Posterior cingulate gyrus (tissue), 11 donors: Measurements from ENCODE around the gene SLC25A21.
A peak's percentile ranks its signal among the peaks of the same experiment; 100 is the strongest.

ENCODE experiments used
- DNase-seq, 10 donors: peaks; one replicate each; pipeline versions ENCODE4 v3.0.0 to v3.0.0-alpha.2; 2020 to 2021; ENCODE audit warnings: mixed read lengths in 3 of 10
- intact Hi-C: fragments of 100-400 bp; cut with DNase I; formaldehyde crosslinking; loops from one replicate; pipeline ENCODE4 v1.15.1; 2023

Gene SLC25A21

GRCh38 chr14:37054144-37054543 lies 118.3 kb downstream of the SLC25A21 start:
- intact Hi-C loops, result no loop called here
- no peak for DNase-seq

GRCh38 chr14:37051680-37052079 lies 120.7 kb downstream of the SLC25A21 start:
- DNase-seq, result no peak
- intact Hi-C loops, result no loop called here

GRCh38 chr14:37051153-37051552 lies 121.3 kb downstream of the SLC25A21 start:
- intact Hi-C loops, result no loop called here
- no peak for DNase-seq

- no peak for DNase-seq
- intact Hi-C loops, result no loop called here
These were observed 123.7 kb downstream of the SLC25A21 start for GRCh38 chr14:37048666-37049071.

- intact Hi-C loops, result no loop called here
- DNase-seq, result no peak
These were observed 124.4 kb downstream of the SLC25A21 start for GRCh38 chr14:37047996-37048395.

GRCh38 chr14:37047226-37047625 lies 125.2 kb downstream of the SLC25A21 start:
- intact Hi-C loops, result no loop called here

GRCh38 chr14:37046815-37047214 lies 125.6 kb downstream of the SLC25A21 start:
- DNase-seq, result no peak
- intact Hi-C loops, result no loop called here

More at GRCh38 chr14:37047226-37047625, 125.2 kb downstream of the SLC25A21 start:
- DNase-seq, result no peak

- DNase-seq, result no peak
These were observed 126.9 kb downstream of the SLC25A21 start for GRCh38 chr14:37045340-37046061.

GRCh38 chr14:37037636-37038387 lies 134.6 kb downstream of the SLC25A21 start:
- intact Hi-C loops, result no loop called here
- DNase-seq, result no peak

More at GRCh38 chr14:37045340-37046061, 126.9 kb downstream of the SLC25A21 start:
- intact Hi-C loops, result no loop called here

GRCh38 chr14:37036669-37037341 lies 135.6 kb downstream of the SLC25A21 start:
- intact Hi-C loops, result no loop called here
- peak in 1 of 10 donors; percentile 59 for DNase-seq

GRCh38 chr14:37035401-37035800 lies 137.0 kb downstream of the SLC25A21 start:
- DNase-seq, result no peak
- intact Hi-C loops, result no loop called here

GRCh38 chr14:37034410-37035285 lies 137.8 kb downstream of the SLC25A21 start:
- DNase-seq, result peak in 1 of 10 donors; percentile 76
- intact Hi-C loops, result no loop called here

- intact Hi-C loops, result no loop called here
- DNase-seq, result no peak
These were observed 139.5 kb downstream of the SLC25A21 start for GRCh38 chr14:37032863-37033262.

- intact Hi-C loops, result no loop called here
- DNase-seq, result no peak
These were observed 145.1 kb downstream of the SLC25A21 start for GRCh38 chr14:37027188-37027824.

GRCh38 chr14:37023875-37024565 lies 148.4 kb downstream of the SLC25A21 start:
- intact Hi-C loops, result loop anchor here (2.0 kb wide), 1 partner anchor 127 kb away; no protein-coding TSS in a partner anchor

GRCh38 chr14:37021390-37021789 lies 151.0 kb downstream of the SLC25A21 start:
- DNase-seq, result no peak
- intact Hi-C loops, result no loop called here

More at GRCh38 chr14:37023875-37024565, 148.4 kb downstream of the SLC25A21 start:
- DNase-seq, result no peak

GRCh38 chr14:37019488-37019887 lies 152.9 kb downstream of the SLC25A21 start:
- no peak for DNase-seq
- intact Hi-C loops, result no loop called here

GRCh38 chr14:37018571-37019240 lies 153.7 kb downstream of the SLC25A21 start:
- intact Hi-C loops, result no loop called here

GRCh38 chr14:37013078-37013477 lies 159.3 kb downstream of the SLC25A21 start:
- no peak for DNase-seq
- intact Hi-C loops, result no loop called here

More at GRCh38 chr14:37018571-37019240, 153.7 kb downstream of the SLC25A21 start:
- DNase-seq, result no peak
